Pancreas (tissue), 10 donors: ENCODE data around the gene TCF4. TPM values are rescaled to one million over a fixed set of nuclear protein-coding genes. Genes with fewer than 3 reads are reported as not detected.
A peak's percentile ranks its signal among the peaks of the same experiment; 100 is the strongest.

Source experiments
- ATAC-seq, 4 donors: fragments of 200-7000 bp; cut with Tn5 transposase; one replicate each; pipeline versions ENCODE4 v1.8.0 to v1.9.1; 2020; ENCODE audit warnings: mild to moderate bottlenecking in 4 of 4, moderate library complexity in 4 of 4
- DNase-seq, 6 donors: peaks; one replicate each; pipeline ENCODE4 v3.0.0-alpha.2; 2020
- FAIRE-seq: peaks from 2 replicates; lab custom pipeline; 2012; peaks lifted over from hg19 to GRCh38; lab: Jason Lieb, UNC
- H3K27ac ChIP-seq, 4 donors: fragments of 200-600 bp; sonication (generic); 1 replicate in 3 of 4; 2 replicates in 1 of 4; pipeline versions ENCODE4 v1.5.0 to v1.8.0; 2020
- H3K27me3 ChIP-seq, 4 donors: fragments of 200-600 bp; one replicate each; pipeline ENCODE4 v1.8.0; 2021
- H3K36me3 ChIP-seq, 3 donors: fragments of 200-600 bp; sonication (generic) in 1 of 3; one replicate each; pipeline versions ENCODE4 v1.5.0 to v1.8.0; 2020 to 2021
- H3K4me1 ChIP-seq, 3 donors: fragments of 200-600 bp; one replicate each; pipeline ENCODE4 v1.8.0; 2021
- H3K4me3 ChIP-seq, 4 donors: fragments of 200-600 bp; sonication (generic) in 2 of 4; one replicate each; pipeline versions ENCODE4 v1.5.0 to v1.8.0; 2020 to 2021
- H3K9me3 ChIP-seq, 4 donors: fragments of 200-600 bp; one replicate each; pipeline ENCODE4 v1.8.0; 2021
- CTCF ChIP-seq, 4 donors: fragments of 200-600 bp; sonication (generic) in 3 of 4; IDR thresholded peaks; one replicate each; pipeline versions ENCODE4 v1.5.0 to v1.8.0; 2021; ENCODE audit warnings: antibody characterized with exemption in 4 of 4
- WGBS, 2 donors: extraction: QIAGEN DNeasy Blood & Tissue Kit; methylation state at CpG; one replicate each; pipeline ENCODE4 v1.1.7; 2013; 5-methylcytosine and 5-hydroxymethylcytosine counted together
- intact Hi-C, 3 donors: fragments of 100-400 bp; cut with DNase I; formaldehyde crosslinking; loops; one replicate each; pipeline versions ENCODE4 v1.11.1 to v1.14.2; 2022
- polyA plus RNA-seq, 2 donors: library from polyadenylated mRNA; stranded (reverse); fragments of 200-250 nt; gene quantifications; one replicate each; pipeline ENCODE4 v1.2.3, GENCODE V29; 2013
- total RNA-seq, 6 donors: library from RNA; stranded (reverse); fragmentation: NEBNext Ultra II Directional in 4 of 6; extraction: Animal tissue kit (Norgen Biotek cat#: 25700) in 4 of 6; gene quantifications; one replicate each; pipeline versions ENCODE4 v1.2.1 to v1.2.4, GENCODE V29; 2021 to 2023
- donor health status: healthy with polysubstance abuse.
- donor health status: DM: no; HTN: no; CAD: no; lungs with moderate emphysema.
- donor health status: DM: no; HTN: no; CAD: no.
- donor health status: control.
- donor health status: control.
- donor health status: Bipolar disorder and iron deficiency.
- donor health status: DM: yes; HTN: yes; CAD: no.
- donor health status: DM: no; HTN: no; CAD: no.
- donor health status: DM: no; HTN: no; CAD: no.
- donor health status: DM: yes; HTN: yes; CAD: no.

Gene TCF4
- total and polyA plus RNA-seq, 8 donors, result 4.4 to 27.9 (median 10.5) TPM

GRCh38 chr18:55404136-55404830 is 183.7 kb downstream of the TCF4 start:
- H3K27ac ChIP-seq, result no peak overlapping the region

GRCh38 chr18:55403421-55403949 is 184.5 kb downstream of the TCF4 start:
- FAIRE-seq, result no peak
- intact Hi-C loops, result no loop called here
- 75 to 79% methylated on average over 5 of the region's 5 CpGs for WGBS, 2 donors
- DNase-seq, result no peak
- TF ChIP-seq CTCF (IDR thresholded peaks at IDR 0.05), result no peak
- H3K27ac ChIP-seq, result peak overlapping the region in 1 of 4 donors; percentile 6
- H3K36me3 ChIP-seq, result no peaks in the 10 kb centered on the region
- no peaks in the 10 kb centered on the region for H3K27me3 ChIP-seq
- H3K4me3 ChIP-seq, result no peak overlapping the region
- H3K4me1 ChIP-seq, result peaks cover 0 to 6% (median 4%) of the 10 kb centered on the region in 3 donors
- no peak for ATAC-seq
- no peaks in the 10 kb centered on the region for H3K9me3 ChIP-seq

More at GRCh38 chr18:55404136-55404830, 183.7 kb downstream of the TCF4 start:
- no peak for FAIRE-seq
- no peak for TF ChIP-seq CTCF (IDR thresholded peaks at IDR 0.05)
- ATAC-seq, result no peak
- intact Hi-C loops, result no loop called here
- H3K9me3 ChIP-seq, result no peaks in the 10 kb centered on the region
- 87 to 91% methylated on average over 5 of the region's 5 CpGs for WGBS, 2 donors
- no peaks in the 10 kb centered on the region for H3K36me3 ChIP-seq
- no peaks in the 10 kb centered on the region for H3K27me3 ChIP-seq
- H3K4me3 ChIP-seq, result no peak overlapping the region
- peaks cover 0 to 6% (median 4%) of the 10 kb centered on the region in 3 donors for H3K4me1 ChIP-seq
- DNase-seq, result no peak

- Histone ChIP-seq H3K4me1 (peaks cover 0 to 6% (median 4%) of the 10 kb centered on the region in 3 donors), H3K27ac (peak overlapping the region in 1 of 4 donors; percentile 6), H3K36me3 (no peaks in the 10 kb centered on the region), H3K9me3 (no peaks in the 10 kb centered on the region), H3K4me3 (no peak overlapping the region), H3K27me3 (no peaks in the 10 kb centered on the region)
- ATAC-seq, result no peak
- 57 to 62% methylated on average over 10 of the region's 10 CpGs for WGBS, 2 donors
- intact Hi-C loops, result no loop called here
- no peak for FAIRE-seq
- no peak for TF ChIP-seq CTCF (IDR thresholded peaks at IDR 0.05)
- no peak for DNase-seq
These were observed 185.1 kb downstream of the TCF4 start for GRCh38 chr18:55402731-55403405.

- H3K27me3 ChIP-seq, result no peaks in the 10 kb centered on the region
- H3K9me3 ChIP-seq, result no peaks in the 10 kb centered on the region
- WGBS, 2 donors, result 68 to 69% methylated on average over 12 of the region's 12 CpGs
- TF ChIP-seq CTCF (IDR thresholded peaks at IDR 0.05), result no peak
- no peaks in the 10 kb centered on the region for H3K36me3 ChIP-seq
- H3K4me1 ChIP-seq, result peaks cover 0 to 6% (median 4%) of the 10 kb centered on the region in 3 donors
- intact Hi-C loops, result no loop called here
- no peak overlapping the region for H3K4me3 ChIP-seq
- DNase-seq (peak in 1 of 6 donors; percentile 15), ATAC-seq (peak in 3 of 4 donors; percentile 49 to 60 (median 56)), FAIRE-seq (no peak)
- H3K27ac ChIP-seq, result peak overlapping the region in 2 of 4 donors; percentile 31 to 33
These were observed 186.3 kb downstream of the TCF4 start for GRCh38 chr18:55401638-55402191.
